ENCODE measurements around the gene SAMD3. TPM values are rescaled to one million over a fixed set of nuclear protein-coding genes. Genes with fewer than 3 reads are reported as not detected.
"Not testable (repeated sequence)": the region's sequence is repeated elsewhere in the genome, so short reads cannot be mapped to it uniquely, and the experiment has no call there.

The SAMD3 gene
- total RNA-seq, 1 experiment from 2014 or later: not detected

- no peak for DNase-seq
- Mint-ChIP-seq H3K4me3 (ENCODE audit: low read depth, unreplicated experiment) (no peak overlapping the region), H3K27me3 (ENCODE audit: unreplicated experiment) (no peaks in the 10 kb centered on the region), H3K9me3 (ENCODE audit: low read depth, unreplicated experiment) (no peaks in the 10 kb centered on the region), H3K36me3 (ENCODE audit: insufficient read depth, unreplicated experiment) (no peaks in the 10 kb centered on the region), H3K4me1 (ENCODE audit: low read depth, unreplicated experiment) (no peaks in the 10 kb centered on the region), H3K27ac (ENCODE audit: unreplicated experiment) (no peak overlapping the region)
- CTCF ChIA-PET: no interaction called here
- BruUV-seq (replicated peaks): no TSS peak
- TF ChIP-seq CTCF (IDR thresholded peaks at IDR 0.05; ENCODE audit: unreplicated experiment): no peak
- intact Hi-C loops (cut with micrococcal nuclease; ENCODE audit: unreplicated experiment): no loop called here
These were observed 102.0 kb downstream of the SAMD3 start for GRCh38 chr6:130120731-130121130.

DNA sequence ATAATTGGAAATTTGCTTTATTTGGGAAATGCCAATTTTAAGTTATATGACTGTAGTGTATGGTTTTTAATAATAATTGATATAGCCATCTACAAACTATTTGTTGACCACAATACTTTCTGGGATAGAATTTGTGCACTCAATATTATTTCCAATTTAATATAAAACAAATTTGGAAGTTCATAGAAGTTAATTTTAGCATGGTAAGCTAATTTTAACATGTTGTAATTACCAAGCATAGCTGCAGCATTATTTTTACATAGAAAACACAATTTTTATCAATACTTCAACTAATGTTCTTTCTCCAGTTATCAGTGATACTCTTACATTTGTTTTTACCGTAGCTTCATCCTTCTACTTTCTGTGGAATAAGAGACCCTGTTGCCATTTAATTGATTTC lies 103.5 kb downstream of the SAMD3 start:
- TF ChIP-seq CTCF (IDR thresholded peaks at IDR 0.05; ENCODE audit: unreplicated experiment): no peak
- BruUV-seq (replicated peaks): no TSS peak
- Mint-ChIP-seq H3K4me3 (ENCODE audit: low read depth, unreplicated experiment) (no peak overlapping the region), H3K27ac (ENCODE audit: unreplicated experiment) (no peak overlapping the region), H3K36me3 (ENCODE audit: insufficient read depth, unreplicated experiment) (no peaks in the 10 kb centered on the region), H3K9me3 (ENCODE audit: low read depth, unreplicated experiment) (no peaks in the 10 kb centered on the region), H3K27me3 (ENCODE audit: unreplicated experiment) (no peaks in the 10 kb centered on the region), H3K4me1 (ENCODE audit: low read depth, unreplicated experiment) (no peaks in the 10 kb centered on the region)
- DNase-seq: no peak
- intact Hi-C loops (cut with micrococcal nuclease; ENCODE audit: unreplicated experiment): no loop called here
- CTCF ChIA-PET: interaction anchor here (0.6 kb wide), 1 partner anchor 68 kb away, joined by 4 read pairs; no protein-coding TSS in a partner anchor

- H3K27ac Mint-ChIP-seq (ENCODE audit: unreplicated experiment): no peak overlapping the region
- intact Hi-C loops (cut with micrococcal nuclease; ENCODE audit: unreplicated experiment): no loop called here
- no TSS peak for BruUV-seq (replicated peaks)
- no peaks in the 10 kb centered on the region for H3K36me3 Mint-ChIP-seq (ENCODE audit: insufficient read depth, unreplicated experiment)
- no peak for TF ChIP-seq CTCF (IDR thresholded peaks at IDR 0.05; ENCODE audit: unreplicated experiment)
- no peaks in the 10 kb centered on the region for H3K9me3 Mint-ChIP-seq (ENCODE audit: low read depth, unreplicated experiment)
- no peaks in the 10 kb centered on the region for H3K4me1 Mint-ChIP-seq (ENCODE audit: low read depth, unreplicated experiment)
- CTCF ChIA-PET: no interaction called here
- DNase-seq: no peak
- H3K27me3 Mint-ChIP-seq (ENCODE audit: unreplicated experiment): no peaks in the 10 kb centered on the region
- no peak overlapping the region for H3K4me3 Mint-ChIP-seq (ENCODE audit: low read depth, unreplicated experiment)
These were observed 104.5 kb downstream of the SAMD3 start for GRCh38 chr6:130118236-130118635.

GRCh38 chr6:130117187-130117701 lies 105.5 kb downstream of the SAMD3 start:
- CTCF ChIA-PET; H3K27ac Mint-ChIP-seq (ENCODE audit: unreplicated experiment); DNase-seq; H3K36me3 Mint-ChIP-seq (ENCODE audit: insufficient read depth, unreplicated experiment); H3K4me3 Mint-ChIP-seq (ENCODE audit: low read depth, unreplicated experiment); BruUV-seq (replicated peaks); intact Hi-C loops (cut with micrococcal nuclease; ENCODE audit: unreplicated experiment); H3K9me3 Mint-ChIP-seq (ENCODE audit: low read depth, unreplicated experiment); H3K4me1 Mint-ChIP-seq (ENCODE audit: low read depth, unreplicated experiment); H3K27me3 Mint-ChIP-seq (ENCODE audit: unreplicated experiment): not testable (repeated sequence)

DNA sequence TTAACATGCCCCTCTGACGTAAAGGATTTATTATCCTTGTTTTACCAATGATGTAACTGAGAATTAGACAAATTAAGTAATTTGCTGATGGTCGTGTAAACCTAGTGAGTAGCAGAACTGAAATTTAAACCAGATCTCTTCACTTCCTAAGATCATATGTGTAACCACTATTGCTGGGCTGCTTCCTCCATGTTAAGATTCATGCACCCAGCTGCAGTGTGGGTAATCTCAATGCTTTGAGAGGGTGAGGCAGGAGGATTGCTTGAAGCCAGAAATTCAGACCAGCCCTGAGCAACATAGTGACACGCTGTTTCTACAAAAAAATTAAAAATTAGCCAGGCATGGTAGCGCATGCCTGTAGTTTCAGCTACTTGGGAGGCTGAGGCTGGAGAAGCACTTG lies 106.5 kb downstream of the SAMD3 start:
- intact Hi-C loops (cut with micrococcal nuclease; ENCODE audit: unreplicated experiment): no loop called here
- no peaks in the 10 kb centered on the region for H3K27me3 Mint-ChIP-seq (ENCODE audit: unreplicated experiment)
- no peaks in the 10 kb centered on the region for H3K9me3 Mint-ChIP-seq (ENCODE audit: low read depth, unreplicated experiment)
- CTCF ChIA-PET: no interaction called here
- no peaks in the 10 kb centered on the region for H3K4me1 Mint-ChIP-seq (ENCODE audit: low read depth, unreplicated experiment)
- no TSS peak for BruUV-seq (replicated peaks)
- no peaks in the 10 kb centered on the region for H3K36me3 Mint-ChIP-seq (ENCODE audit: insufficient read depth, unreplicated experiment)
- H3K27ac Mint-ChIP-seq (ENCODE audit: unreplicated experiment): no peak overlapping the region
- no peak for DNase-seq
- TF ChIP-seq CTCF (IDR thresholded peaks at IDR 0.05; ENCODE audit: unreplicated experiment): no peak
- H3K4me3 Mint-ChIP-seq (ENCODE audit: low read depth, unreplicated experiment): no peak overlapping the region
